Mucosa of descending colon (tissue), 3 donors: Measurements from ENCODE around the gene IL1RL1. TPM values are rescaled to one million over a fixed set of nuclear protein-coding genes. Genes with fewer than 3 reads are reported as not detected.

Source experiments
- ATAC-seq: fragments of 200-7000 bp; cut with Tn5 transposase; one replicate; pipeline ENCODE4 v1.9.1; 2020; ENCODE audit warnings: mild to moderate bottlenecking, moderate library complexity
- DNase-seq, 3 donors: peaks; one replicate each; pipeline ENCODE4 v3.0.0-alpha.2; 2020
- H3K36me3 ChIP-seq: fragments of 200-600 bp; one replicate; pipeline ENCODE4 v1.8.0; 2021; ENCODE audit warnings: low read depth, mild to moderate bottlenecking
- H3K4me1 ChIP-seq: fragments of 200-600 bp; one replicate; pipeline ENCODE4 v1.8.0; 2021; ENCODE audit warnings: low read depth, mild to moderate bottlenecking
- H3K4me3 ChIP-seq: fragments of 200-600 bp; one replicate; pipeline ENCODE4 v1.8.0; 2021; ENCODE audit warnings: mild to moderate bottlenecking
- H3K9me3 ChIP-seq: fragments of 200-600 bp; one replicate; pipeline ENCODE4 v1.8.0; 2021; ENCODE audit warnings: mild to moderate bottlenecking
- intact Hi-C, 2 donors: fragments of 100-400 bp; cut with DNase I in 1 of 2; cut with micrococcal nuclease in 1 of 2; formaldehyde crosslinking; loops; one replicate each; pipeline versions ENCODE4 v1.11.0 to v1.11.1; 2022; cut with DNase I, micrococcal nuclease
- long read RNA-seq, 2 donors: library from polyadenylated mRNA; unstranded; transcript quantifications; one replicate each; pipeline ENCODE4 v2.0.0, GENCODE V29; 2019 to 2021
- total RNA-seq, 3 donors: library from RNA; stranded (reverse); fragmentation: NEBNext Ultra II Directional in 2 of 3; extraction: Animal tissue kit (Norgen Biotek cat#: 25700) in 2 of 3; gene quantifications; one replicate each; pipeline versions ENCODE4 v1.2.1 to v1.2.4, GENCODE V29; 2021 to 2023
- TF ChIP-seq, protein P1 (sequence below): fragments of 200-600 bp; IDR thresholded peaks from one replicate; pipeline ENCODE4 v1.8.0; 2022; ENCODE audit warnings: antibody characterized with exemption, mild to moderate bottlenecking
- donor health status: DM: no; HTN: no; CAD: no; lungs with moderate emphysema.
- donor health status: DM: no; HTN: no; CAD: no.
- donor health status: DM: no; HTN: yes; CAD: no.

IL1RL1 gene
- 1 to 10 TPM in 2 of 3 donors, under 1 TPM in 1; 0.93 to 7.1 (median 5.9) TPM for total RNA-seq
- long read RNA-seq, donor 1, partial matches to known transcripts: 1 of 1 reads
- long read RNA-seq, donor 1, other reads (novel, unspliced or antisense): 0 of 1 reads
- long read RNA-seq, donor 2, partial matches to known transcripts: 0 of 2 reads
- long read RNA-seq, donor 2, other reads (novel, unspliced or antisense): 0 of 2 reads

DNA sequence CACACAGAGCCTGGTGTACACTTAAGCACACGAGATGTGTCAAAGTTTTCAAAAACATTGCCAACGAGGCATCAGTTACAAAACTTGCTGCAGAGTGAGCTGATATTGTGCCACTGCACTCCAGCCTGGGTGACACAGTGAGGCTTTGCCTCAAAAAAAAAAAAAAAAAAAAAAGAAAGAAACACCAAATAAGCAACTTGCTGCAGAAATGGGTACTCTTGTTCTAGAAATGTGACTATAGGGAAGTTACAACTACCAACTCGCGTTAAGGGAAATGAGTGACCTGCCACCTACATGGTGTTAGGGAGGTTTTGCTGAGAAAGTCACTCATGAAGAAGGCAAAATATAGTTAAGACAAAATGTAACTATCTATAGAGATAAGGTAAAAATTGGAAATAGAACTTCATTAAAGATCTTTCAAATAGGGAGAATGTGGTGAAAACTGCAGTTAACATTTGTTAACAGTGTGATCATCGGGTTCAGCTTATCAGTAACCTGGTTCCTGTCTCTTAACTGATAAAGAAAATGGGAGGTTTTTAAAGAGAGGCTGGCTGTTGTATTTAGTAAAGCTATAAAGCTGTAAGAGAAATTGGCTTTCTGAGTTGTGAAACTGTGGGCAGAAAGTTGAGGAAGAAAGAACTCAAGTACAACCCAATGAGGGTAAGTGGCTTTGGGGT lies at the start of gene IL1RL1:
TSS of gene IL1RL1 (plus strand) at position 600 of the 677 bp plus-strand sequence. CDS start 26,702 bp downstream, outside the sequence.
- H3K4me1 ChIP-seq: no peaks in the 10 kb centered on the region
- TF ChIP-seq, protein P1, sequence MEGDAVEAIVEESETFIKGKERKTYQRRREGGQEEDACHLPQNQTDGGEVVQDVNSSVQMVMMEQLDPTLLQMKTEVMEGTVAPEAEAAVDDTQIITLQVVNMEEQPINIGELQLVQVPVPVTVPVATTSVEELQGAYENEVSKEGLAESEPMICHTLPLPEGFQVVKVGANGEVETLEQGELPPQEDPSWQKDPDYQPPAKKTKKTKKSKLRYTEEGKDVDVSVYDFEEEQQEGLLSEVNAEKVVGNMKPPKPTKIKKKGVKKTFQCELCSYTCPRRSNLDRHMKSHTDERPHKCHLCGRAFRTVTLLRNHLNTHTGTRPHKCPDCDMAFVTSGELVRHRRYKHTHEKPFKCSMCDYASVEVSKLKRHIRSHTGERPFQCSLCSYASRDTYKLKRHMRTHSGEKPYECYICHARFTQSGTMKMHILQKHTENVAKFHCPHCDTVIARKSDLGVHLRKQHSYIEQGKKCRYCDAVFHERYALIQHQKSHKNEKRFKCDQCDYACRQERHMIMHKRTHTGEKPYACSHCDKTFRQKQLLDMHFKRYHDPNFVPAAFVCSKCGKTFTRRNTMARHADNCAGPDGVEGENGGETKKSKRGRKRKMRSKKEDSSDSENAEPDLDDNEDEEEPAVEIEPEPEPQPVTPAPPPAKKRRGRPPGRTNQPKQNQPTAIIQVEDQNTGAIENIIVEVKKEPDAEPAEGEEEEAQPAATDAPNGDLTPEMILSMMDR: no peak
- intact Hi-C loops: no loop called here
- no peak for ATAC-seq
- no peaks in the 10 kb centered on the region for H3K9me3 ChIP-seq
- no peak within 1 kb of the TSS for H3K4me3 ChIP-seq
- H3K36me3 ChIP-seq: no peaks in the 10 kb centered on the region
- DNase-seq: no peak

DNA sequence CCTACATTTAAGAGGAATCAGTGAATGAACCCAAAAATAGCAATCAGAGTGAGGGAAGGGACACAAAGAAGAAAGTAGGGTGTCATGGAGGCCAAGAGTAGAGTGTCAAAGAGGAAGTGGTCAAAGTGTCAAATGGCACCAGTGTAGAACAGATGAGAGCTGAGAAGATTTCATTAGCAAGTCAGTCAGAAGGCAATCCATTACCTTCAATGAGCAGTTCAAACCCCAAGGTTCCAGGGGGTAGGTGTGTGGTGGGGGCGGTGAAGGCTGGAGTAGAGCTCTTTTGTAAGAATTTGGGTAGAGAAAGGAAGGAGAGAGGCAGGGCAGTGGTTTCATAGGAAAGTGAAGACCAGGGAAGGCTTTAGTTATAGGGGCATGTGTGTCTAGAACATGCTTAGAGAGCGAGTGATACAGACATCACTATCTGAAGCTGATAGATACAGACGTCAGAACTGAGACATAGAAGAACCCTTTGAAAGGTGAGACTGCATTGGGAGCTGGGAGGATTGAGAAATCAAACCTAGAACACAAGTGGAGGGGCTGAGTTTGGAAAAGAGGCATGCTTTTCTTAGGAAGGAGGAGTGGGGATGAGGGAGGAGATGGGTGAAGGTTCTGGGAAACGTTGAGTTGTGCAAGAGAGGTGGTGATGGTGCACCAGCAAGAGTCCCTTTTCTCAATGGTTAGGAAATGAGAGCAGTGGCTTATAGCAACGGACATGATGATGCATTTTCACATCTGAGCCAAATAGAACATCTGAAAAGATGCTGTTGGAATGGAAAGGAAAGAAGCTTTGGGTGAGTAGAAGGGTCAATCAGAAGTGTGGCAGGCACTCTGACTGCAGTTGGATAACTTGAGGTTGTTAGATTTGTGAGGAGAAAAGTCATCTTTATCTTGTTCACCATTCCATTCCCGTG lies 48.9 kb upstream of the IL1RL1 start:
- Histone ChIP-seq H3K36me3 (no peaks in the 10 kb centered on the region), H3K4me3 (no peak overlapping the region), H3K4me1 (no peaks in the 10 kb centered on the region), H3K9me3 (no peaks in the 10 kb centered on the region)
- intact Hi-C loops: no loop called here
- TF ChIP-seq, protein P1: no peak
- no peak for DNase-seq
- ATAC-seq: no peak

DNA sequence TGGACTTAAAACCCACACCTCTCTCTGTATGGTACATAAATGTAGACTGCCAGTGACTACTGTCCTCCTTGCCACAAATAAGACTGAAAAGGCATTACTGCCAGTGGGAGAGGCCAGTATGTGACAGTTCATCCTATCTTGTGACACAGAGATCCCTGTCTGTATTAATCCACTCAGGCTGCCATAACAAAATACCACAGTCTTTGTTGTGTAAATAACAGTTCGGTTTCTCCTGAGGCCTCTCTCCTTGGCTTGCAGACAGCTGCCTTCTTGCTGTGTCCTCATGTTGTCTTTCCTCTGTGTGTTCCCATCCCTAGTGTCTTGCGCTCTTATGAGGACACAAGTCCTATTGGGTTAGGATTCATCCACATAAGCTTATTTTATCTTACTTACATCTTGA lies 46.4 kb upstream of the IL1RL1 start:
- ATAC-seq: no peak
- TF ChIP-seq, protein P1: no peak
- intact Hi-C loops: no loop called here

DNA sequence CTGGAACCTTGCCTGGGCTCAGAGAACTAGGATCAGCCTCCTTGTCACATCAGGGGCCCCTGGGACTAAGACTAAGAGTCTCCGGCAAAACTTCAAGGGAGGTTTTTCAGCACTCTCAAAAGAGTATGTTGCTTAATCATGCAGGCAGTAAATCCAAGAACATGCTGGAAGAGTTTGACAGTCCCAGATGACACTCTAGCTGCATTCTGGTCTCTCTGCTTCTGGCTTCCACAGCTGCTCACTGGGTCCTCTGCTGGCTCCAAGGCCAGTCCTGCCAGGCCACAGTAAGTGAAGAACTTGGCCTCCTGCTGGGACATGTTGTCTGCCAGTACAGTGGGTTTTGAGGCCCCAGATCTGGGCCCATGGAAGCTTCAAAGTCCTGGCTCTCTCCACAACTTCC lies 45.2 kb upstream of the IL1RL1 start:
- Histone ChIP-seq H3K4me3 (no peak overlapping the region), H3K4me1 (no peaks in the 10 kb centered on the region), H3K9me3 (no peaks in the 10 kb centered on the region), H3K36me3 (no peaks in the 10 kb centered on the region)
- TF ChIP-seq, protein P1: no peak
- ATAC-seq: no peak
- intact Hi-C loops: no loop called here
- no peak for DNase-seq

More for the DNA sequence above, 46.4 kb upstream of the IL1RL1 start:
- Histone ChIP-seq H3K9me3 (no peaks in the 10 kb centered on the region), H3K4me1 (no peaks in the 10 kb centered on the region), H3K36me3 (no peaks in the 10 kb centered on the region), H3K4me3 (no peak overlapping the region)
- no peak for DNase-seq

DNA sequence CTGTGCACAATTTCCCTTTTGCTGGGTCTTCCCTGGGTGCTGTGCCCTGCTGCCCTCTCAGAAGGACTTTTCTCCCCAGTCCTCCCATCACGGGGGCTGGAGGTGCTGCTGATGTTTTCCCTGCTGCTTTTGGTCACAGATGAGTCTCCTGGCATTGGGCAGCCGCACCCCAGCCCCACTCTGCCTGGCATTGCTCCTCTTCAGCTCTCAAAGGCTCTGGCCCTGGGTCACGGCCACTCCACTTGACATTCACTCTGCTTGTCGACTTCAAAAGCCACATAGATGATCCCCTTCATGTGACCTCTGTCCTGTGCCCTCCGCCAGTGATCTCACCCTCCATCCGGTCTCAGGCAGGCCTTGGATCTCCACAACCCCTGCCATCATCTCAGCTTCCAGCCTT lies 43.6 kb upstream of the IL1RL1 start:
- DNase-seq (no peak), ATAC-seq (no peak)
- no peak overlapping the region for H3K4me3 ChIP-seq
- intact Hi-C loops: no loop called here
- TF ChIP-seq, protein P1: no peak
- no peaks in the 10 kb centered on the region for H3K36me3 ChIP-seq
- no peaks in the 10 kb centered on the region for H3K9me3 ChIP-seq
- H3K4me1 ChIP-seq: no peaks in the 10 kb centered on the region
